GM11168 (cell line): ENCODE results near the gene ASL.
"Not testable (repeated sequence)": the region's sequence is repeated elsewhere in the genome, so short reads cannot be mapped to it uniquely, and the experiment has no call there.

Source experiments
- in situ Hi-C: fragments of 300-500 bp; cut with MboI; formaldehyde crosslinking; loops from one replicate; pipeline ENCODE4 v1.12.0; 2022; ENCODE audit warnings: low sequenced_read_pairs; ENCODE audit not compliant: unreplicated experiment

Gene ASL

DNA sequence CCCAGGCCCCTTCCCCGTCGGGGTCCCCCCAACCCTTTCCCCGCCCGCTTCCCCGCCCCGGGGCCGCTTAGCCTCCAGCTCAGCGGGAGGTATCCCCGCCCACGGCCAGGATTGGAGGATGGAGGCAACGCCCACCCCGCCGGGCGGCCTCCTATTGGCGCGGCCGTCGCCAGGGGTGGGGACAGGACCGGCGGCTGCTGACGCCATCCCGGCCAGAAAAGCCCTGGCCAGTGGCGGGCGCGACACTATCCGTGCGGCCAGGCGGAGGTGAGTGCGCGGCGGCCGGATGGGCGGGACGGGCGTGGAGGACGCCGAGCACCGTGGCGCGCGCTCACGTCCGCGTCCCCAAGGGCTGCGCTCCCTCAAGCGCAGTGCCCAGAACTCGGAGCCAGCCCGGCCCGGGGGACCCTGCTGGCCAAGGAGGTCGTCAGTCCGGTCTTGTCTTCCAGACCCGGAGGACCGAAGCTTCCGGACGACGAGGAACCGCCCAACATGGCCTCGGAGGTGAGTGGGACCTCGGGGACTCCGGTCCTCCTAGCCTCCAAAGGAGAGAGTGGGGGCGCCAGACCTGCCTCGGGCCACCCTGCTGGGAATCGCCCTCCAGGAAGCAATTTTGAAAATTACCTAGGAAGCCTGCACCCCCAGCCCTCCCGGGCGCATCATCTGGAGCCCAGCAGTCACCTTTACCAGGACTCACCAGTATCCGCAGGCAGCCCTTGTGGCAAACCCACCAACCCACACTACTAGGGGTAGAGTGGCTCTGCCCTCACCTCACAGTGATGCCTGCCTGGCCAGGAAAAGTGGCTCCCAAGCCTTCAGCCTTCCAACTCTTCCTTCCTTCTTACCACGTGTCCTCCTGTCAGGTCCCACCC, at the start of gene ASL:
Gene ASL, plus strand, starts transcription at position 230 of the 872 bp plus-strand sequence. Its CDS starts 263 bp downstream, at position 493.
- in situ Hi-C loops = no loop called here

DNA sequence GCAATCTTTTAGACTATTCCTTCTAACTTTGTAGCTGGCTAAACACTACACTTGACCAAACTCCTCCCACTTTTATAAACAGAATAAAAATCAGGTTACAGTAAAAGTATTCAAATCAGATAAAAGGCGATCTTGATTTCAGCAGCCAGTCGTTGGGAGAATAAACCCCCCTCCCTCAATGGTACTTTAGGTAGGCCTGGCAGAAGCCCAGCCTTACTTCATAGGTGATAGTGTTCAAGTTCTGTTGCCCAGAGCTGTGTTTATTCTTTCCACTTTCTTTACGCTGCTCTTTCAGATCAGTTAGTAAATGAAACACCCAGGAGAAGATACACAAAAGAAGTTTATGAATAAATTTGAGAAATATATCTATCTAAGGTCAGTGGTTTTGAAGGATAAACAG, 47.3 kb upstream of the ASL start:
- in situ Hi-C loops = not testable (repeated sequence)

GRCh38 chr7:66033471-66034385, 41.9 kb upstream of the ASL start:
- in situ Hi-C loops = no loop called here

DNA sequence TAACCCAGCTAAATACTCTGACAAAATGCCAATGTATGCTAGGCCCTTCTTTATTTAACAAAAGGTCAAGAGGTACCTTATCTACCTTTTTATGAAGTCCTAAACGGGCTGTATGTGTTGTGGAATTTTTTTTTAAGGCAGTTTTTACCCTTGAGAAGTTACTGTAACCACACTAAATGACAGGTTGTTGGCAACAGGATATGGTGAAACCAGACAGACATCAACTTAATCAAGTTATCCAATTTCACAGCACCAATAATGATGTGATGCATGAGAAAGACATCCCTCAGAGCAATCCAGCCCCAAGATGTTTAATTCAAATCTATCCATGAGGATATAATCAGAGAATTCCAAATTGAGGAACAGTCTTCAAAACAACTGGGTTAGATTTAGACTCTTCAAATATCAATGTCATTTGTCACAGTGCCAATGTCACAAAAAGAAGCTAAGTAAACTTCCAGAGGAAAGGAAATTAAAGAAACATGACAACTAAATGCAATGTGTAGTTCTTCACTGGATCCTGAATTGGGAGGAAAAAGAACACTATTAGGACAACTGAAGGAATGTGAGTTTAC, 41.1 kb upstream of the ASL start:
- in situ Hi-C loops = loop anchor here (5.0 kb wide), 1 partner anchor 88 kb away; no protein-coding TSS in a partner anchor

DNA sequence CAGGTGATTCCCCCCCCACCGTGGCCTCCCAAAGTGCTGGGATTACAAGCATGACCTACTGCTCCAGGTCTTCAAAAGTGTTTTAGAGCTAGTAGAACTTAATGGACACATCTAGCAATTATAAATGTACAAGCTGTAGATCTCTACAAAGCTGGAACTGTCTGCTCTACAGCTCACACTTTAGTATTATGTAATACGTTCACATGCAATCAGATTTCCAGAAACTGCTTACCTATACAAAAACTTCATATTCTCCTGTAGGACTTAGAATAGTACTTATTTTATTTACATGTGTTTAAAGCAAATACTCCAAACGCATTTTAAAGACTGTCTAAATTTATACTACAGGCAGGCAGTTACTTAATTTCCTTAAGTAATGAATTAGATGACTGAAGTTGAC, 39.2 kb upstream of the ASL start:
- in situ Hi-C loops = loop anchor here (5.0 kb wide), 1 partner anchor 86 kb away; no protein-coding TSS in a partner anchor

DNA sequence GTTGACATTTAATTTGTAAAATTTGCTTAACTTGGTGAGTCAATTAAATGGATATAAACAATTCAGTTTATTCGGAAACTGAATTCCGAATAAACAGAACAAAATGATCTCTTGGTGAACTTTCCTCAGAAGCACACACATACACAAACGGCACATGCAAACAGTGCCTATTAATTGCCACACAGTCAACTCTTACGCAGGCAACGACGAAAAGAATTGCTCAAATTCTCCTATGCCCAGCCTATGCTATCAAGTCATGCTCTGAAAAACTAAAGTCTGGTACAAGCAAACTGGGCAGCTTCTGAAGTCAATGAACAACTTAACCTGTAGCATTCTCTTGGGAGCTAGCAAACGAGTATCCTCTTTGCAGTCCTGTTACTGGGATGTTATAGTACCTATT, 38.8 kb upstream of the ASL start:
- in situ Hi-C loops = loop anchor here (5.0 kb wide), 1 partner anchor 86 kb away; no protein-coding TSS in a partner anchor

DNA sequence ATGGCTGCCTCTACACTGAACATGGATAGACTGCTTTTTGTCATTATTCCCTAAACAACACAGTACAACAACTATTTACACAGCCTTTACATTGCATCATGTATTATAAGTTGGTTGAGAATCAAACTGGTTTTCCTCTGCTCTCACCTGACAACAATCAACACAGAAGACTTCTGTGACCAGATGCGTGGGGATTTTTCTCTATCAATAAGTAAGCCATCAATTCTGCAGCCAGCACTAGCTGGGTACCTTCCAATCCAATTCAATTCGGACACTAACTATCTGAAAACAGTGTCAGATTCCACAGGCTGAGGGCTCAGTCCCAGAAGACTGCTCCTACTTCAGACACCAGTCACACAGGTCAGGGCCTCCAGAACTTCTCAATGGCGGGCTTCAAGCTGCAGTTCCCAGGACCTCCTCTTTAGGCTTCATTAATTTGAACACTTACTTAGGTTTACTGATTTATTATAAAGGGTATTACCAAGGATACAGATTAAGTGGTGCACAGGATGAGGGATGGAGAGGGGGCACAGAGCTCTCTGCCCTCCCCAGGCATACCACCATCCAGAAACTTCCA, 36.4 kb upstream of the ASL start:
- in situ Hi-C loops = loop anchor here (5.0 kb wide), 1 partner anchor 83 kb away; no protein-coding TSS in a partner anchor

- in situ Hi-C loops = no loop called here
These were observed 31.7 kb upstream of the ASL start for GRCh38 chr7:66043681-66044497.

- in situ Hi-C loops = not testable (repeated sequence)
These were observed 31.1 kb upstream of the ASL start for GRCh38 chr7:66044498-66044854.

DNA sequence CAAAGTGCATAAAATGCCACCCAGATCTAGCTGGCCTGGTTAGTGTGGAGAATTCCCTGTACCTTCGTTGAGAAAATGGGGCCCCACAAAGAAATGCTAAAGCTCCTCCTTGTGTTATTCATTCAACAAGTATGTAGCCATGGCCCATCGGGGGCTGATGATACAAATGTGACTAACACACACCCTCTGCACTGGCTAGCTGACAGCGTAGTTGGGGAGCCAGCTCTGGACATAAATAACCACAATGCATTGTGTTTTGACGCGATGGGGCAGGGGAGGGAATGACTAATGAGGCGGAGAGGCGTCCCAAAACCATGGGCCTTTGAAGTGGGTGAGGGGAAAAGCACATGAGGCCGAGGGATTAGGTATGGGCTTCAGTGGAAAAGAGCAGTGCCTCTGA, 28.2 kb upstream of the ASL start:
- in situ Hi-C loops = no loop called here

GRCh38 chr7:66049886-66050285, 25.7 kb upstream of the ASL start:
- in situ Hi-C loops = not testable (repeated sequence)

DNA sequence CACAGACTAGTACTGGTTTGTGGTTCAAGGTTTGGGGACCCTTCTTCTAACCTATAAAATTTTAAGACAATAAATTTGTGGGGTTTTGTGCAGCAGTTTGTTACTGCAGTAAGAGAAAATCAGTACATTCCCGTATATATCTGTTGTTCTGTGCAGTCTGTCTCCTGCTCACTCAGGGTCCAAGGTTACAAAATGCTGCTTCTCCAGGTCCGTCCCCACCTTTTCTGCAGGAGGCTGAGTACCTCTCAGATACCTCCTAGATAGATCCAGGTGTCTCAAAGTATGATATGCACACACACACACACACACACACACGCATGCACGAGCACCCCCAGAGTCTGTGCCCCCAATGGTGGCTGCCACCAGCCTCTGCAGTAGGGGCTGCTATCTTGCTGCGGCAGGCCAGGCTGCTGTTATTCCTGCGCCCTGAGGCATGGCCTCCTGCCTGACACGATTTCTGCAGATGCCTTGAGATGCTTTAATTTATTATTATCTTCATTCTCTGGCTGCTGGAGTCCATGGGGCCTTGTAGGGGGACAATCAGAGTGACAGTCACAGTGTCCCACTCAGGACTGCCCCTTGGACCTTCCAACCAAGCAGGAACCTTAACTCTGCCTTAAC, 25.2 kb upstream of the ASL start:
- in situ Hi-C loops = no loop called here

- in situ Hi-C loops = no loop called here
These were observed 24.6 kb upstream of the ASL start for GRCh38 chr7:66050990-66051448.

DNA sequence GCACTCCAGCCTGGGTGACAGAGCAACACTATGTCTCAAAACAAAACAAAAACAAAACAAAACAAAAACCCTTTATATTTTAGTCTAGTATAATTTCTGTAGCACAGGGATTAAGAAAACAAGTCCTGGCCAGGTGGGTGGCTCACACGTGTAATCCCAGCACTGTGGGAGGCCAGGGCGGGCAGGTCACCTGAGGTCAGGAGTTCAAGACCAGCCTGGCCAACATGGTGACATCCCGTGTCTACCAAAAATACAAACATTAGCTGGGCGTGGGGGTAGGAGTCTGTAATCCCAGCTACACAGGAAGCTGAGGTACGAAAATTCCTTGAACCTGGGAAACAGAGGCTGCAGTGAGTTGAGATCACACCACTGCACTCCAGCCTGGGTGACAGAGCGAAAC, 23.2 kb upstream of the ASL start:
- in situ Hi-C loops = no loop called here

DNA sequence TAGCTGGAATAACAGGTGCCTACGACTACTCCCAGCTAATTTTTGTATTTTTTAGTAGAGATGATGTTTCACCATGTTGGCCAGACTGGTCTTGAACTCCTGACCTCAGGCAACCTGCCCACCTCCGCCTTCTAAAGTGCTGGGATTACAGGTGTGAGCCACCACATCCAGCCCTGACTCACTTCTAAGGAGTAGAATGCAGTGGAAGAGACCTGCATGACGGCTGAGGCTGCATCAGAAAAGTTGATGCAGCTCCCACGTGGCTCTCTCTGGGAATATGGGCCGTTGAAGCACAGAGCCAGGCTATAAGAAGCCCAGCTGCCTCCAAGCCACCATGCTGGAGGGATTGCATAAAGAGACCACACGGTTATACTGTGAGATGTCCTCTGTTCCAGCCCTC, 21.6 kb upstream of the ASL start:
- in situ Hi-C loops = no loop called here

- in situ Hi-C loops = no loop called here
These were observed 20.2 kb upstream of the ASL start for GRCh38 chr7:66055321-66055956.

GRCh38 chr7:66060796-66061195, 14.8 kb upstream of the ASL start:
- in situ Hi-C loops = no loop called here

- in situ Hi-C loops = no loop called here
These were observed 5.9 kb upstream of the ASL start for GRCh38 chr7:66069732-66070131.
